NT2/D1 (cell line): ENCODE measurements around the gene BACH2.

Experiments
- SUZ12 ChIP-seq: IDR thresholded peaks from 2 replicates; pipeline ENCODE4 v1.6.1; 2011; ENCODE audit not compliant: insufficient read length, insufficient read depth; ENCODE audit errors: extremely low read depth
- YY1 ChIP-seq: IDR thresholded peaks from 2 replicates; pipeline ENCODE4 v1.6.1; 2011; ENCODE audit not compliant: insufficient read length, insufficient read depth
- ZNF274 ChIP-seq: IDR thresholded peaks from 2 replicates; pipeline ENCODE4 v1.6.1; 2011; ENCODE audit warnings: mild to moderate bottlenecking, low read depth, low read length

DNA sequence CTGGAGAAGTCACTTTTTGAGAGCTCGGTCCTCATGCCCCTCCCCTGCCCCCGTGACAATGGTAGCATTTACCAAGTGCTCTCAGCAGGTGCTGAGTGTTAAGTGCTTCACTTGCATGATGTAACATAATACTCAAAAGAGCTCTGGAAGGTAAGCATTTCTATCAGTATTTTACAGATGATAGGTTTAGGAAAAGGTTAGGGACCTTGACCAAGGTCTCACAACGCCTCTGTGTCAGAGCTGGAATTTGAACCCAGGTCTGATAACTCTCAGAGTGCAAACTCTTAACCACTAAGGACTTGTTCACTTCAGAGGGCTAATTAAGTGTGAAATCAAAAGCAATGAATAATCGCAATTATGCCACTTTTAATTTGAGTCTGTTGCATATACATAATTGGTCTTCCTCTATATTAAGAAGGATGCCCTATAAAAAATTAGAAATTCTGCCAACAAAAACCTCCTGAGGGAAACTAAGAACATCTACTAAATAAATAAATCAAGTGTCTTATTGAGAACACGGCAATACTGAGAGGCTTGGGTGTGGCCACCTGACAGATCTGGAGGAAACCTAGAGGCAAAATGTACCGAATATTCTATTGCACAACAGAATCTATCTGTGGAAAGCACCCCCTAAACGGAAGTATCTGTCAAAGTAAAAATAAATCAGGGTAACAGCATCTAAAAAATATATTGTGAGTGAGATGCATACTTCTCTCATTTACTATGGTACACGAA, 109.8 kb downstream of the BACH2 start:
- TF ChIP-seq SUZ12: no peak
- TF ChIP-seq ZNF274: no peak
- TF ChIP-seq YY1: no peak
